HG03139 (cell line): Measurements from ENCODE around the gene KATNB1.

ENCODE experiments used
- ATAC-seq: cut with Tn5 transposase; IDR thresholded peaks from one replicate; pipeline ENCODE4 v1.9.1; 2021; ENCODE audit not compliant: unreplicated experiment

Gene KATNB1

GRCh38 chr16:57755061-57755684 is 19.6 kb downstream of the KATNB1 start:
- ATAC-seq = no peak

GRCh38 chr16:57755726-57756423 is 20.3 kb downstream of the KATNB1 start:
- ATAC-seq = no peak

GRCh38 chr16:57756424-57757325 is 21.1 kb downstream of the KATNB1 start:
- no peak for ATAC-seq

- no peak for ATAC-seq
These were observed 21.8 kb downstream of the KATNB1 start for GRCh38 chr16:57757326-57757786.

- ATAC-seq = no peak
These were observed 22.3 kb downstream of the KATNB1 start for GRCh38 chr16:57757883-57758282.

GRCh38 chr16:57758331-57759117 is 23.0 kb downstream of the KATNB1 start:
- ATAC-seq = no peak

- no peak for ATAC-seq
These were observed 23.6 kb downstream of the KATNB1 start for GRCh38 chr16:57759131-57759530.

- ATAC-seq = no peak
These were observed 24.2 kb downstream of the KATNB1 start for GRCh38 chr16:57759541-57760356.

- no peak for ATAC-seq
These were observed 25.0 kb downstream of the KATNB1 start for GRCh38 chr16:57760357-57761160.

GRCh38 chr16:57761301-57761700 is 25.7 kb downstream of the KATNB1 start:
- no peak for ATAC-seq

- ATAC-seq = no peak
These were observed 26.4 kb downstream of the KATNB1 start for GRCh38 chr16:57761957-57762356.

GRCh38 chr16:57762365-57763040 is 26.9 kb downstream of the KATNB1 start:
- ATAC-seq = no peak

- no peak for ATAC-seq
These were observed 27.9 kb downstream of the KATNB1 start for GRCh38 chr16:57763285-57764005.

GRCh38 chr16:57764006-57764340 is 28.4 kb downstream of the KATNB1 start:
- no peak for ATAC-seq

- ATAC-seq = no peak
These were observed 29.0 kb downstream of the KATNB1 start for GRCh38 chr16:57764341-57765159.

- ATAC-seq = no peak
These were observed 29.7 kb downstream of the KATNB1 start for GRCh38 chr16:57765160-57765728.
